GM18867 (cell line): Measurements from ENCODE around the gene KDM4F.
"Not testable (repeated sequence)": the region's sequence is repeated elsewhere in the genome, so short reads cannot be mapped to it uniquely, and the experiment has no call there.

ENCODE experiments used
- ATAC-seq: cut with Tn5 transposase; IDR thresholded peaks from one replicate; pipeline ENCODE4 v1.9.1; 2021; ENCODE audit warnings: mild to moderate bottlenecking, moderate library complexity; ENCODE audit not compliant: unreplicated experiment

Gene KDM4F

GRCh38 chr11:95049122-95049521 lies at the start of gene KDM4F:
Gene KDM4F (plus strand): TSS chr11:95049422.
- not testable (repeated sequence) for ATAC-seq

GRCh38 chr11:95003716-95004115 lies 45.5 kb upstream of the KDM4F start:
- ATAC-seq, result no peak

- ATAC-seq, result no peak
These were observed 43.6 kb upstream of the KDM4F start for GRCh38 chr11:95005642-95006041.

GRCh38 chr11:95011376-95011775 lies 37.8 kb upstream of the KDM4F start:
- ATAC-seq, result no peak

- ATAC-seq, result no peak
These were observed 34.9 kb upstream of the KDM4F start for GRCh38 chr11:95014184-95014821.

- ATAC-seq, result no peak
These were observed 33.1 kb upstream of the KDM4F start for GRCh38 chr11:95016139-95016538.

- ATAC-seq, result not testable (repeated sequence)
These were observed 27.8 kb upstream of the KDM4F start for GRCh38 chr11:95021468-95021867.

GRCh38 chr11:95024958-95025357 lies 24.3 kb upstream of the KDM4F start, which contains the start of gene KDM4E:
Gene KDM4E (plus strand): TSS chr11:95025258. CDS start chr11:95025558, 300 bp downstream.
- ATAC-seq, result no peak

- not testable (repeated sequence) for ATAC-seq
These were observed 23.6 kb upstream of the KDM4F start for GRCh38 chr11:95025594-95025993.

GRCh38 chr11:95028357-95028756 lies 20.9 kb upstream of the KDM4F start:
- no peak for ATAC-seq

- ATAC-seq, result no peak
These were observed 16.2 kb upstream of the KDM4F start for GRCh38 chr11:95033051-95033450.

GRCh38 chr11:95035316-95035715 lies 13.9 kb upstream of the KDM4F start:
- ATAC-seq, result no peak

- ATAC-seq, result not testable (repeated sequence)
These were observed 11.7 kb upstream of the KDM4F start for GRCh38 chr11:95037356-95038035.

- no peak for ATAC-seq
These were observed 7.0 kb upstream of the KDM4F start for GRCh38 chr11:95042239-95042638.

GRCh38 chr11:95042906-95043305 lies 6.3 kb upstream of the KDM4F start:
- ATAC-seq, result no peak

- no peak for ATAC-seq
These were observed 5.2 kb upstream of the KDM4F start for GRCh38 chr11:95044010-95044409.

- ATAC-seq, result no peak
These were observed 3.4 kb upstream of the KDM4F start for GRCh38 chr11:95045812-95046211.

- no peak for ATAC-seq
These were observed 1.5 kb downstream of the KDM4F start for GRCh38 chr11:95050595-95051202.

GRCh38 chr11:95054356-95054755 lies 5.1 kb downstream of the KDM4F start:
- ATAC-seq, result no peak

GRCh38 chr11:95055283-95055897 lies 6.2 kb downstream of the KDM4F start:
- peak; percentile 96 for ATAC-seq

GRCh38 chr11:95057959-95058358 lies 8.7 kb downstream of the KDM4F start:
- no peak for ATAC-seq

GRCh38 chr11:95058621-95059020 lies 9.4 kb downstream of the KDM4F start:
- ATAC-seq, result no peak
